Esophagus muscularis mucosa (tissue), 3 donors: ENCODE results near the gene AQP1.

Experiments
- POLR2A ChIP-seq: fragments of 450-650 bp; IDR thresholded peaks from one replicate; pipeline ENCODE4 v1.6.1; 2017; ENCODE audit warnings: antibody characterized with exemption, moderate library complexity, mild to moderate bottlenecking, low read depth
- TF ChIP-seq, protein P1 (sequence below), 3 experiments: fragments of 200-600 bp in 2 of 3; fragments of 450-650 bp in 1 of 3; sonication (generic) in 2 of 3; IDR thresholded peaks; one replicate each; pipeline ENCODE4 v1.5.1; 2017 to 2019; ENCODE audit warnings: antibody characterized with exemption in 3 of 3, mild to moderate bottlenecking in 2 of 3, moderate library complexity in 1 of 3

DNA sequence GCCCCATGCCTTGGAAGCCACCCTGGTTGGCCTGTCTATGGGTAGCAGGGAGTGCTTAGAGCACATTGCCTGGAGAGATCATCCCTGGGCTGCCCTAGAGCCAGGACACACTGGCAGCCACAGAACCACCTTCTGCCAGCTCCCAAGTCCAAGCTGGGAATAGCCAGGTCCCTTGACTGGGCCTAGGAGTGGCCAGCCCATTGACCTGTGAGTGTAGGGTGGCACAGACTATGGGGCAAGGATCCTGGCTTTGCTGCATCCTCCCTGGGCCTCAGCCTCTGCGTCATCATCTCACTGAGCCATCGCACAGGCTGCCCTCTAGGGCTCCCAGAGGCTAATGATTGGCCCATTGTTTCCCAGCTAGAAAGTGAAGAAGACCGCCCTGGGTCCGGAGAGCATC, 7.0 kb downstream of the AQP1 start:
- TF ChIP-seq, protein P1, sequence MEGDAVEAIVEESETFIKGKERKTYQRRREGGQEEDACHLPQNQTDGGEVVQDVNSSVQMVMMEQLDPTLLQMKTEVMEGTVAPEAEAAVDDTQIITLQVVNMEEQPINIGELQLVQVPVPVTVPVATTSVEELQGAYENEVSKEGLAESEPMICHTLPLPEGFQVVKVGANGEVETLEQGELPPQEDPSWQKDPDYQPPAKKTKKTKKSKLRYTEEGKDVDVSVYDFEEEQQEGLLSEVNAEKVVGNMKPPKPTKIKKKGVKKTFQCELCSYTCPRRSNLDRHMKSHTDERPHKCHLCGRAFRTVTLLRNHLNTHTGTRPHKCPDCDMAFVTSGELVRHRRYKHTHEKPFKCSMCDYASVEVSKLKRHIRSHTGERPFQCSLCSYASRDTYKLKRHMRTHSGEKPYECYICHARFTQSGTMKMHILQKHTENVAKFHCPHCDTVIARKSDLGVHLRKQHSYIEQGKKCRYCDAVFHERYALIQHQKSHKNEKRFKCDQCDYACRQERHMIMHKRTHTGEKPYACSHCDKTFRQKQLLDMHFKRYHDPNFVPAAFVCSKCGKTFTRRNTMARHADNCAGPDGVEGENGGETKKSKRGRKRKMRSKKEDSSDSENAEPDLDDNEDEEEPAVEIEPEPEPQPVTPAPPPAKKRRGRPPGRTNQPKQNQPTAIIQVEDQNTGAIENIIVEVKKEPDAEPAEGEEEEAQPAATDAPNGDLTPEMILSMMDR (IDR thresholded peaks at IDR 0.05), result no peak
- TF ChIP-seq POLR2A, result no peak
